ENCODE measurements around the gene TMEM259. TPM values are rescaled to one million over a fixed set of nuclear protein-coding genes. Genes with fewer than 3 reads are reported as not detected.
A peak's percentile ranks its signal among the peaks of the same experiment; 100 is the strongest.

The TMEM259 gene
- total and polyA plus RNA-seq, 9 of the 15 experiments (the other 6 are each of a cell fraction or from before 2014, with no cell fraction given): 0.52 to 231 (median 63.6) TPM

DNA sequence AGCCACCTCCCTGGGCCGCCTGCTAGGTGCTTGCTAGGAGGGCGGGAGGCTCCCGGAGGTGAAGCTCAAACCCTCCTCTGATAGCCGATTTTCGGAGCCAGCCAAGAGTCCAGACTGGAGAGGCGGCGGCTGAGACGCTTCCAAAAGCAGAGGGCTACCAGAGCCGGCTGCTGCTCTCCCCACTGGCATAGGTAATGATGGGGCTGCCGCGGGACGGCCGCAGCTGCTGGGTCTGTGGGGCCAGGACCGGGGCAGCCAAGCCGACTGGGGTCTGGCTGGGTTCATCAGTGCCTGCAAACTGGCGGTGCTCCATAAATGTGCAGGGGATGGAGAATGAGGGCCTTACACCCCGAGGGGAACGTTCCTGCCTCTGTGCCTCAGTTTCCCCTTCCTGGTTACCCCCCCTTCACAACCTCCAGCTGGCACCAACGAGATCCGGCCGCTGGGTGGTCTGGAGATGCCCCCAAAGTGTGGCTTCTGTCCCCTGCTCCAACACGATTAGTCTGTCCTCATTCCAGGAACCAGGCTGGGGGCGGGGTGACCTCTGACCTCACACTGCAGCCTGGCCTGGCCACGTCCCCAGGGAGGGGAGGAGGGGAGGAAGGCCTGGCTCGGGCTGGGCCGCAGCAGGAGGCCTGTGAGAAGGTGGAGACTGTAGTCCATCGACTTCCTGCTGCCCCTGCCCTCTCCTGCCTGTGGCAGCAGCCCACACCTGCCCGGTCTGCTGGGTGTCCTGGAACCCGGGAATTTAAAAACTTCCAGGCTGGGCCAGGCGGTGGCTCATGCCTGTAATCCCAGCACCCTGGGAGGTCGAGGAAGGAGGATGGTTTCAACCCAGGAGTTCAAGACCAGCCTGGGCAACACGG lies 40.6 kb downstream of the TMEM259 start (continued):
- TF ChIP-seq, protein P1, sequence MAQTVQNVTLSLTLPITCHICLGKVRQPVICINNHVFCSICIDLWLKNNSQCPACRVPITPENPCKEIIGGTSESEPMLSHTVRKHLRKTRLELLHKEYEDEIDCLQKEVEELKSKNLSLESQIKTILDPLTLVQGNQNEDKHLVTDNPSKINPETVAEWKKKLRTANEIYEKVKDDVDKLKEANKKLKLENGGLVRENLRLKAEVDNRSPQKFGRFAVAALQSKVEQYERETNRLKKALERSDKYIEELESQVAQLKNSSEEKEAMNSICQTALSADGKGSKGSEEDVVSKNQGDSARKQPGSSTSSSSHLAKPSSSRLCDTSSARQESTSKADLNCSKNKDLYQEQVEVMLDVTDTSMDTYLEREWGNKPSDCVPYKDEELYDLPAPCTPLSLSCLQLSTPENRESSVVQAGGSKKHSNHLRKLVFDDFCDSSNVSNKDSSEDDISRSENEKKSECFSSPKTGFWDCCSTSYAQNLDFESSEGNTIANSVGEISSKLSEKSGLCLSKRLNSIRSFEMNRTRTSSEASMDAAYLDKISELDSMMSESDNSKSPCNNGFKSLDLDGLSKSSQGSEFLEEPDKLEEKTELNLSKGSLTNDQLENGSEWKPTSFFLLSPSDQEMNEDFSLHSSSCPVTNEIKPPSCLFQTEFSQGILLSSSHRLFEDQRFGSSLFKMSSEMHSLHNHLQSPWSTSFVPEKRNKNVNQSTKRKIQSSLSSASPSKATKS (CRISPR knock-in tag; IDR thresholded peaks at IDR 0.05): no peak
- TF ChIP-seq ZNF217 (CRISPR knock-in tag; IDR thresholded peaks at IDR 0.05): no peak
- TF ChIP-seq, protein P2, sequence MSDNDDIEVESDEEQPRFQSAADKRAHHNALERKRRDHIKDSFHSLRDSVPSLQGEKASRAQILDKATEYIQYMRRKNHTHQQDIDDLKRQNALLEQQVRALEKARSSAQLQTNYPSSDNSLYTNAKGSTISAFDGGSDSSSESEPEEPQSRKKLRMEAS (CRISPR knock-in tag; IDR thresholded peaks at IDR 0.05): peak; percentile 69
- TF ChIP-seq ZNF354B (CRISPR knock-in tag; IDR thresholded peaks at IDR 0.05): no peak
- TF ChIP-seq, protein P3, sequence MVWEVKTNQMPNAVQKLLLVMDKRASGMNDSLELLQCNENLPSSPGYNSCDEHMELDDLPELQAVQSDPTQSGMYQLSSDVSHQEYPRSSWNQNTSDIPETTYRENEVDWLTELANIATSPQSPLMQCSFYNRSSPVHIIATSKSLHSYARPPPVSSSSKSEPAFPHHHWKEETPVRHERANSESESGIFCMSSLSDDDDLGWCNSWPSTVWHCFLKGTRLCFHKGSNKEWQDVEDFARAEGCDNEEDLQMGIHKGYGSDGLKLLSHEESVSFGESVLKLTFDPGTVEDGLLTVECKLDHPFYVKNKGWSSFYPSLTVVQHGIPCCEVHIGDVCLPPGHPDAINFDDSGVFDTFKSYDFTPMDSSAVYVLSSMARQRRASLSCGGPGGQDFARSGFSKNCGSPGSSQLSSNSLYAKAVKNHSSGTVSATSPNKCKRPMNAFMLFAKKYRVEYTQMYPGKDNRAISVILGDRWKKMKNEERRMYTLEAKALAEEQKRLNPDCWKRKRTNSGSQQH (CRISPR knock-in tag; IDR thresholded peaks at IDR 0.05): peak; percentile 68; the same call in 1 of the 2 replicates
- TF ChIP-seq, protein P4, sequence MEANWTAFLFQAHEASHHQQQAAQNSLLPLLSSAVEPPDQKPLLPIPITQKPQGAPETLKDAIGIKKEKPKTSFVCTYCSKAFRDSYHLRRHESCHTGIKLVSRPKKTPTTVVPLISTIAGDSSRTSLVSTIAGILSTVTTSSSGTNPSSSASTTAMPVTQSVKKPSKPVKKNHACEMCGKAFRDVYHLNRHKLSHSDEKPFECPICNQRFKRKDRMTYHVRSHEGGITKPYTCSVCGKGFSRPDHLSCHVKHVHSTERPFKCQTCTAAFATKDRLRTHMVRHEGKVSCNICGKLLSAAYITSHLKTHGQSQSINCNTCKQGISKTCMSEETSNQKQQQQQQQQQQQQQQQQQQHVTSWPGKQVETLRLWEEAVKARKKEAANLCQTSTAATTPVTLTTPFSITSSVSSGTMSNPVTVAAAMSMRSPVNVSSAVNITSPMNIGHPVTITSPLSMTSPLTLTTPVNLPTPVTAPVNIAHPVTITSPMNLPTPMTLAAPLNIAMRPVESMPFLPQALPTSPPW (CRISPR knock-in tag; IDR thresholded peaks at IDR 0.05): peak; percentile 79
- peak in 1 of 2 experiments; percentile 29; a peak in 2 of 4 replicates for TF ChIP-seq RAD21 (CRISPR knock-in tag; conservative IDR thresholded peaks at IDR 0.05 in 1 of 2, IDR thresholded peaks at IDR 0.05 in 1 of 2)
- TF ChIP-seq SMAD4 (CRISPR knock-in tag; conservative IDR thresholded peaks at IDR 0.05): peak; percentile 95
- TF ChIP-seq, protein P5, sequence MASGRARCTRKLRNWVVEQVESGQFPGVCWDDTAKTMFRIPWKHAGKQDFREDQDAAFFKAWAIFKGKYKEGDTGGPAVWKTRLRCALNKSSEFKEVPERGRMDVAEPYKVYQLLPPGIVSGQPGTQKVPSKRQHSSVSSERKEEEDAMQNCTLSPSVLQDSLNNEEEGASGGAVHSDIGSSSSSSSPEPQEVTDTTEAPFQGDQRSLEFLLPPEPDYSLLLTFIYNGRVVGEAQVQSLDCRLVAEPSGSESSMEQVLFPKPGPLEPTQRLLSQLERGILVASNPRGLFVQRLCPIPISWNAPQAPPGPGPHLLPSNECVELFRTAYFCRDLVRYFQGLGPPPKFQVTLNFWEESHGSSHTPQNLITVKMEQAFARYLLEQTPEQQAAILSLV (tag; IDR thresholded peaks at IDR 0.05): no peak
- TF ChIP-seq, protein P6, sequence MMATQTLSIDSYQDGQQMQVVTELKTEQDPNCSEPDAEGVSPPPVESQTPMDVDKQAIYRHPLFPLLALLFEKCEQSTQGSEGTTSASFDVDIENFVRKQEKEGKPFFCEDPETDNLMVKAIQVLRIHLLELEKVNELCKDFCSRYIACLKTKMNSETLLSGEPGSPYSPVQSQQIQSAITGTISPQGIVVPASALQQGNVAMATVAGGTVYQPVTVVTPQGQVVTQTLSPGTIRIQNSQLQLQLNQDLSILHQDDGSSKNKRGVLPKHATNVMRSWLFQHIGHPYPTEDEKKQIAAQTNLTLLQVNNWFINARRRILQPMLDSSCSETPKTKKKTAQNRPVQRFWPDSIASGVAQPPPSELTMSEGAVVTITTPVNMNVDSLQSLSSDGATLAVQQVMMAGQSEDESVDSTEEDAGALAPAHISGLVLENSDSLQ (IDR thresholded peaks at IDR 0.05): peak; percentile 12; the same call in 1 of the 2 replicates
- TF ChIP-seq, protein P7, sequence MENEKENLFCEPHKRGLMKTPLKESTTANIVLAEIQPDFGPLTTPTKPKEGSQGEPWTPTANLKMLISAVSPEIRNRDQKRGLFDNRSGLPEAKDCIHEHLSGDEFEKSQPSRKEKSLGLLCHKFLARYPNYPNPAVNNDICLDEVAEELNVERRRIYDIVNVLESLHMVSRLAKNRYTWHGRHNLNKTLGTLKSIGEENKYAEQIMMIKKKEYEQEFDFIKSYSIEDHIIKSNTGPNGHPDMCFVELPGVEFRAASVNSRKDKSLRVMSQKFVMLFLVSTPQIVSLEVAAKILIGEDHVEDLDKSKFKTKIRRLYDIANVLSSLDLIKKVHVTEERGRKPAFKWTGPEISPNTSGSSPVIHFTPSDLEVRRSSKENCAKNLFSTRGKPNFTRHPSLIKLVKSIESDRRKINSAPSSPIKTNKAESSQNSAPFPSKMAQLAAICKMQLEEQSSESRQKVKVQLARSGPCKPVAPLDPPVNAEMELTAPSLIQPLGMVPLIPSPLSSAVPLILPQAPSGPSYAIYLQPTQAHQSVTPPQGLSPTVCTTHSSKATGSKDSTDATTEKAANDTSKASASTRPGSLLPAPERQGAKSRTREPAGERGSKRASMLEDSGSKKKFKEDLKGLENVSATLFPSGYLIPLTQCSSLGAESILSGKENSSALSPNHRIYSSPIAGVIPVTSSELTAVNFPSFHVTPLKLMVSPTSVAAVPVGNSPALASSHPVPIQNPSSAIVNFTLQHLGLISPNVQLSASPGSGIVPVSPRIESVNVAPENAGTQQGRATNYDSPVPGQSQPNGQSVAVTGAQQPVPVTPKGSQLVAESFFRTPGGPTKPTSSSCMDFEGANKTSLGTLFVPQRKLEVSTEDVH (IDR thresholded peaks at IDR 0.05; ENCODE audit: low read depth, partially characterized antibody): no peak
- TF ChIP-seq MAFK (IDR thresholded peaks at IDR 0.05; ENCODE audit: low read length): no peak; the same call in 1 of the 2 replicates
- TF ChIP-seq, protein P8, sequence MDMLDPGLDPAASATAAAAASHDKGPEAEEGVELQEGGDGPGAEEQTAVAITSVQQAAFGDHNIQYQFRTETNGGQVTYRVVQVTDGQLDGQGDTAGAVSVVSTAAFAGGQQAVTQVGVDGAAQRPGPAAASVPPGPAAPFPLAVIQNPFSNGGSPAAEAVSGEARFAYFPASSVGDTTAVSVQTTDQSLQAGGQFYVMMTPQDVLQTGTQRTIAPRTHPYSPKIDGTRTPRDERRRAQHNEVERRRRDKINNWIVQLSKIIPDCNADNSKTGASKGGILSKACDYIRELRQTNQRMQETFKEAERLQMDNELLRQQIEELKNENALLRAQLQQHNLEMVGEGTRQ (CRISPR knock-in tag; IDR thresholded peaks at IDR 0.05): no peak
- TF ChIP-seq DDX20 (tag; IDR thresholded peaks at IDR 0.05; ENCODE audit: low read depth): no peak
